ENCODE measurements around the gene TREML2. TPM values are rescaled to one million over a fixed set of nuclear protein-coding genes. Genes with fewer than 3 reads are reported as not detected.

The TREML2 gene
- total RNA-seq, 1 experiment from 2014 or later: not detected

DNA sequence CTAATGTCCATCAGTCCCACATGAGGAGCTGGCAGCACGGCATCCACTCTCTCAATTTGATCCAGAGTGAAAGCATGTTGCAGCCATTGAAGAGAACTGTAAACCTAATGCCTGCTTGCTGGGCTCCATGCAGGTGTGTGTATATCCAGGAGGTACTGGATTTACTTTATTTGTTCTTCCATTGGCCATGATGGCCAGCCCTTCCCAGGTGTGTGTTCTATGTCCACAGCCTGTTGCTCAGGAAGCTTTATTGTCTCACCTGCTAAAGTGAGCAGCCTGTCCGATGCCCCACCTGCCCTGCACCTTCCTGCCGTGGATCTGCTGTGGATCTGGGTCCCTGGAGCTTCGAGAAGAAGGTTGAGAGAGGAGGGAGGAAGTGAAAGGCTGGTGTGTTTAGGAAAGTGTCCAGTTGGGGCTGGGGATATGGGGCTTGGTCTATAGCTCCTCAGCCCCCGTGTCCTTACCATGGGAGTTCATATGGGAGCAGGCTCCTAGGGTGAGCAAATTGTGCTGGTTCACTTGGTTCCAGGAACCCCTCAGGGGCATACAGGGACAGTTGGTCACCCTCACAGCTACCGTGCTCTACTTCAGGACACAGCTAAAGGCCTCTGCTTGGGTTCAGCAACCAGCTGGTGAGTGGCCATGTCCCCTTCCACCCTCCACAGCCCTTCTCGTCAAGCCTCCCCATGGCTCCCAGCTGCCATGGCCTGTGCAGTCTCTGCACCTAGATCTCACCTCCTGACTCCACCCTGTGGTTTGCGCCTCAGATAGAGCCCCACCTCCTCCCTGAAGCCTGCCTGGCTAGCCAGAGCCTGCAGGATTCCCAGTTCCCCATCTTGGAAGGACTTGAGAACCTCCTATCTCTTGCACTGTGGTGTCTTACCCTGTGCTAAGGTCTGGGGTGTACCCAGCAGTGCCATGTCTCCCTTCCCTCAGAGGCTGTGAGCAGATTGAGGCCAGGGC lies 12.7 kb downstream of the TREML2 start:
- Histone ChIP-seq H4K20me1 (ENCODE audit: insufficient read depth) (no peaks in the 10 kb centered on the region), H3K9me3 (ENCODE audit: control insufficient read depth in 1 of 2, insufficient read depth in 1 of 2, low read depth in 1 of 2, low read length in 2 of 2) (peaks cover 3 to 8% of the 10 kb centered on the region in 2 experiments; a peak in 2 of 4 replicates), H3K36me3 (ENCODE audit: control insufficient read depth in 1 of 2, insufficient read depth in 2 of 2, low read length in 2 of 2) (no peaks in the 10 kb centered on the region), H3K9me2 (ENCODE audit: insufficient read depth) (no peaks in the 10 kb centered on the region), H2AFZ (ENCODE audit: low read depth, low read length, poor library complexity, severe bottlenecking) (no peak overlapping the region), H3K79me2 (ENCODE audit: insufficient read depth, low read length) (no peaks in the 10 kb centered on the region), H3K4me2 (ENCODE audit: low read length) (no peak overlapping the region), H3K27me3 (ENCODE audit: insufficient read depth, low read length) (peaks cover 2% of the 10 kb centered on the region; the same call in 1 of the 2 replicates), H3K27ac (ENCODE audit: low read depth, low read length) (no peak overlapping the region), H3K4me3 (replicated peaks in 1 of 2; ENCODE audit: low read depth in 1 of 2, low read length in 2 of 2) (no peak overlapping the region), H3K4me1 (ENCODE audit: control insufficient read depth in 1 of 2, insufficient read depth in 2 of 2, low read length in 2 of 2) (no peaks in the 10 kb centered on the region), H3K9ac (ENCODE audit: low read length) (no peak overlapping the region)
- CTCF ChIA-PET: no interaction called here
- RAD21 ChIA-PET (ENCODE audit: low non-redundant PET in 1 of 2, low total read pairs in 2 of 2, uncharacterized antibody in 2 of 2, unreplicated experiment in 2 of 2): no interaction called here
- ATAC-seq (no peak), DNase-seq (ENCODE audit: low read depth, low spot score) (no peak)
- no peak for TF ChIP-seq CEBPB (IDR thresholded peaks at IDR 0.05; ENCODE audit: low read depth)
- TF ChIP-seq ELF1 (IDR thresholded peaks at IDR 0.05; ENCODE audit: borderline replicate concordance, low read depth): no peak
- TF ChIP-seq RAD21 (IDR thresholded peaks at IDR 0.05; ENCODE audit: low read depth): no peak
- no peak for TF ChIP-seq FOSL1 (IDR thresholded peaks at IDR 0.05; ENCODE audit: low read depth)
- TF ChIP-seq YY1 (IDR thresholded peaks at IDR 0.05; ENCODE audit: extremely low read depth, insufficient replicate concordance, low read depth, low read length): no peak
- no peak for TF ChIP-seq EGR1 (IDR thresholded peaks at IDR 0.05; ENCODE audit: low read depth)
- POLR2A ChIA-PET: no interaction called here
- intact Hi-C loops (cut with micrococcal nuclease): no loop called here
- no TSS peak for BruUV-seq (replicated peaks)

- Histone ChIP-seq H3K79me2 (ENCODE audit: insufficient read depth, low read length) (no peaks in the 10 kb centered on the region), H3K4me1 (ENCODE audit: control insufficient read depth in 1 of 2, insufficient read depth in 2 of 2, low read length in 2 of 2) (peaks cover 0 to 4% of the 10 kb centered on the region in 2 experiments; a peak in 1 of 4 replicates), H2AFZ (ENCODE audit: low read depth, low read length, poor library complexity, severe bottlenecking) (no peak overlapping the region), H3K4me3 (replicated peaks in 1 of 2; ENCODE audit: low read depth in 1 of 2, low read length in 2 of 2) (no peak overlapping the region), H3K36me3 (ENCODE audit: control insufficient read depth in 1 of 2, insufficient read depth in 2 of 2, low read length in 2 of 2) (no peaks in the 10 kb centered on the region), H3K9ac (ENCODE audit: low read length) (no peak overlapping the region), H3K27me3 (ENCODE audit: insufficient read depth, low read length) (no peaks in the 10 kb centered on the region), H3K4me2 (ENCODE audit: low read length) (no peak overlapping the region), H4K20me1 (ENCODE audit: insufficient read depth) (no peaks in the 10 kb centered on the region), H3K27ac (ENCODE audit: low read depth, low read length) (no peak overlapping the region), H3K9me3 (ENCODE audit: control insufficient read depth in 1 of 2, insufficient read depth in 1 of 2, low read depth in 1 of 2, low read length in 2 of 2) (peaks cover 3 to 8% of the 10 kb centered on the region in 2 experiments; a peak in 2 of 4 replicates), H3K9me2 (ENCODE audit: insufficient read depth) (no peaks in the 10 kb centered on the region)
- DNase-seq (ENCODE audit: low read depth, low spot score) (no peak), ATAC-seq (no peak)
- CTCF ChIA-PET: no interaction called here
- POLR2A ChIA-PET: no interaction called here
- RAD21 ChIA-PET (ENCODE audit: low non-redundant PET in 1 of 2, low total read pairs in 2 of 2, uncharacterized antibody in 2 of 2, unreplicated experiment in 2 of 2): no interaction called here
- BruUV-seq (replicated peaks): no TSS peak
- intact Hi-C loops (cut with micrococcal nuclease): no loop called here
- TF ChIP-seq ZBTB33 (IDR thresholded peaks at IDR 0.05; ENCODE audit: extremely low read depth, insufficient replicate concordance, low read length): no peak
- TF ChIP-seq, protein P1, sequence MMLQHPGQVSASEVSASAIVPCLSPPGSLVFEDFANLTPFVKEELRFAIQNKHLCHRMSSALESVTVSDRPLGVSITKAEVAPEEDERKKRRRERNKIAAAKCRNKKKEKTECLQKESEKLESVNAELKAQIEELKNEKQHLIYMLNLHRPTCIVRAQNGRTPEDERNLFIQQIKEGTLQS (IDR thresholded peaks at IDR 0.05): no peak
- no peak for TF ChIP-seq YY1 (IDR thresholded peaks at IDR 0.05; ENCODE audit: extremely low read depth, insufficient replicate concordance, low read depth, low read length)
- no peak for TF ChIP-seq CTCF (IDR thresholded peaks at IDR 0.05 in 2 of 3, conservative IDR thresholded peaks at IDR 0.05 in 1 of 3; ENCODE audit: borderline replicate concordance in 1 of 3, insufficient read depth in 1 of 3, low read depth in 2 of 3, low read length in 2 of 3)
- TF ChIP-seq CEBPB (IDR thresholded peaks at IDR 0.05; ENCODE audit: low read depth): no peak
- TF ChIP-seq ZFX (IDR thresholded peaks at IDR 0.05): no peak
- no peak for TF ChIP-seq FOSL1 (IDR thresholded peaks at IDR 0.05; ENCODE audit: low read depth)
- TF ChIP-seq CBX3 (IDR thresholded peaks at IDR 0.05; ENCODE audit: low read depth): no peak
- no peak for TF ChIP-seq ZNF274 (IDR thresholded peaks at IDR 0.05; ENCODE audit: low read depth, low read length)
- no peak for TF ChIP-seq SP1 (IDR thresholded peaks at IDR 0.05; ENCODE audit: low read depth)
- no peak for TF ChIP-seq SRF (IDR thresholded peaks at IDR 0.05; ENCODE audit: low read depth)
- no peak for TF ChIP-seq EGR1 (IDR thresholded peaks at IDR 0.05; ENCODE audit: low read depth)
These were observed 14.9 kb downstream of the TREML2 start for GRCh38 chr6:41186031-41186562.
